Liver (tissue), 9 donors: ENCODE measurements around the gene TSTD2. TPM values are rescaled to one million over a fixed set of nuclear protein-coding genes. Genes with fewer than 3 reads are reported as not detected.

Experiments used
- DNase-seq: peaks from one replicate; pipeline ENCODE4 v3.0.0-alpha.2; 2017; ENCODE audit warnings: low spot score
- H3K27ac ChIP-seq, 2 donors: one replicate each; pipeline ENCODE4 v1.7.0; 2013; ENCODE audit warnings: inconsistent platforms in 2 of 2, low read length in 2 of 2, control low read depth in 1 of 2, low read depth in 1 of 2, mild to moderate bottlenecking in 1 of 2
- H3K27me3 ChIP-seq, 4 donors: one replicate each; pipeline versions ENCODE4 v1.6.1 to v1.7.0; 2013; ENCODE audit warnings: low read length in 3 of 4, inconsistent platforms in 1 of 4, mild to moderate bottlenecking in 1 of 4, moderate library complexity in 1 of 4; ENCODE audit not compliant: control insufficient read depth in 4 of 4, insufficient read depth in 4 of 4
- H3K36me3 ChIP-seq, 4 donors: one replicate each; pipeline versions ENCODE4 v1.6.1 to v1.7.0; 2013; ENCODE audit warnings: low read length in 3 of 4, mild to moderate bottlenecking in 3 of 4, low read depth in 1 of 4, moderate library complexity in 1 of 4; ENCODE audit not compliant: control insufficient read depth in 4 of 4, insufficient read depth in 3 of 4
- H3K4me1 ChIP-seq, 4 donors: one replicate each; pipeline versions ENCODE4 v1.6.1 to v1.7.0; 2013; ENCODE audit warnings: low read length in 3 of 4, mild to moderate bottlenecking in 3 of 4, moderate library complexity in 1 of 4; ENCODE audit not compliant: control insufficient read depth in 4 of 4, insufficient read depth in 4 of 4
- H3K4me3 ChIP-seq, 3 donors: one replicate each; pipeline versions ENCODE4 v1.6.1 to v1.7.0; 2013; ENCODE audit warnings: low read length in 3 of 3, control low read depth in 1 of 3, low read depth in 1 of 3, mild to moderate bottlenecking in 1 of 3
- H3K9ac ChIP-seq, 2 donors: one replicate each; pipeline ENCODE4 v1.7.0; 2013; ENCODE audit warnings: low read length in 2 of 2, mild to moderate bottlenecking in 2 of 2, moderate library complexity in 2 of 2, control low read depth in 1 of 2, low read depth in 1 of 2
- H3K9me3 ChIP-seq, 4 donors: one replicate each; pipeline versions ENCODE4 v1.6.1 to v1.7.0; 2013; ENCODE audit warnings: low read length in 3 of 4; ENCODE audit not compliant: control insufficient read depth in 4 of 4
- EGR1 ChIP-seq, 2 donors: IDR thresholded peaks; 2 replicates each; pipeline ENCODE4 v1.6.1; 2016 to 2018; ENCODE audit warnings: antibody characterized with exemption in 2 of 2, low read depth in 2 of 2
- FOXA1 ChIP-seq: IDR thresholded peaks from 2 replicates; pipeline ENCODE4 v1.6.1; 2016; ENCODE audit warnings: antibody characterized with exemption
- MAX ChIP-seq: IDR thresholded peaks from 2 replicates; pipeline ENCODE4 v1.6.1; 2016; ENCODE audit warnings: antibody characterized with exemption
- REST ChIP-seq: IDR thresholded peaks from 2 replicates; pipeline ENCODE4 v1.6.1; 2016; ENCODE audit warnings: antibody characterized with exemption, mild to moderate bottlenecking
- RXRA ChIP-seq, 2 donors: IDR thresholded peaks; 2 replicates each; pipeline ENCODE4 v1.6.1; 2017 to 2018; ENCODE audit warnings: antibody characterized with exemption in 2 of 2, mild to moderate bottlenecking in 1 of 2
- WGBS: extraction: QIAGEN DNeasy Blood & Tissue Kit; methylation state at CpG from one replicate; pipeline ENCODE4 v1.1.7; 2013; 5-methylcytosine and 5-hydroxymethylcytosine counted together
- polyA plus RNA-seq, 2 donors: library from polyadenylated mRNA; stranded (reverse) in 1 of 2; unstranded in 1 of 2; fragments of 200-250 nt in 1 of 2; fragments of >200 nt in 1 of 2; fragmentation: Nextera tagmentation in 1 of 2; extraction: Ambion mirVana in 1 of 2; gene quantifications; one replicate each; pipeline versions ENCODE4 v1.2.1 to v1.2.3, GENCODE V29; 2013 to 2015
- total RNA-seq, 2 donors: library from RNA; depleted of rRNA; stranded (reverse); fragments of >200 nt; gene quantifications; one replicate each; pipeline ENCODE4 v1.2.3, GENCODE V29; 2014
- donor health status: healthy.
- donor health status: healthy.
- donor health status: healthy.
- donor health status: healthy.
- donor health status: healthy.

Gene TSTD2
- total and polyA plus RNA-seq, 4 donors, result 4.6 to 13.8 (median 7.1) TPM

- no peak overlapping the region for H3K4me3 ChIP-seq
- no peak overlapping the region for H3K9ac ChIP-seq
- H3K27me3 ChIP-seq, result no peaks in the 10 kb centered on the region
- 96% methylated on average over 1 of the region's 1 CpG for WGBS
- H3K4me1 ChIP-seq, result peaks cover 0 to 1% (median 0%) of the 10 kb centered on the region in 4 donors
- no peak overlapping the region for H3K27ac ChIP-seq
- no peak for DNase-seq
- H3K36me3 ChIP-seq, result peaks cover 0 to 4% (median 1%) of the 10 kb centered on the region in 4 donors
- TF ChIP-seq FOXA1 (no peak), RXRA (IDR thresholded peaks at IDR 0.05) (no peak), MAX (no peak), REST (no peak), EGR1 (IDR thresholded peaks at IDR 0.05; ENCODE audit: low read depth in 2 of 2) (no peak)
- H3K9me3 ChIP-seq, result peaks cover 0 to 2% (median 0%) of the 10 kb centered on the region in 4 donors
Observed at GRCh38 chr9:97550386-97550785, 82.8 kb downstream of the TSTD2 start.

Other genes starting within 250 kb of the TSTD2 start
- gene TDRD7, start 221.3 kb downstream of the TSTD2 start, total RNA-seq, result 1 to 10 TPM; 6.6 to 6.9 TPM
- 1 to 10 TPM; 3.6 to 4.1 TPM for gene TDRD7, start 221.3 kb downstream of the TSTD2 start, polyA plus RNA-seq
- gene TMOD1, start 131.7 kb downstream of the TSTD2 start, total RNA-seq, result 10 to 100 TPM in 1 of 2 donors, 1 to 10 TPM in 1; 9.2 to 20.0 TPM
- 10 to 100 TPM; 13.6 to 14.7 TPM for gene TMOD1, start 131.7 kb downstream of the TSTD2 start, polyA plus RNA-seq
- 10 to 100 TPM; 16.4 to 16.6 TPM for gene NCBP1, start 453 bp upstream of the TSTD2 start, total RNA-seq
- gene NCBP1, start 453 bp upstream of the TSTD2 start, polyA plus RNA-seq, result 1 to 10 TPM; 6.6 to 8.5 TPM
- 1 to 10 TPM; 6.7 to 6.9 TPM for gene XPA, start 64.0 kb upstream of the TSTD2 start, total RNA-seq
- 10 to 100 TPM in 1 of 2 donors, 1 to 10 TPM in 1; 6.6 to 19.6 TPM for gene XPA, start 64.0 kb upstream of the TSTD2 start, polyA plus RNA-seq
- gene FOXE1, start 219.9 kb upstream of the TSTD2 start, total RNA-seq, result not detected
- not detected for gene FOXE1, start 219.9 kb upstream of the TSTD2 start, polyA plus RNA-seq